T-helper 2 cell treated with Interferon-gamma antibody and Interleukin-4, amounts not matched to agents 5 μg/mL and 100 μg/mL, for 36 hours (primary cell): ENCODE measurements around the gene DEPDC5.

Source experiments
- DNase-seq: peaks from one replicate; pipeline ENCODE4 v3.0.0; 2021; ENCODE audit warnings: low spot score
- H3K27ac Mint-ChIP-seq: one replicate; pipeline ENCODE4 v1.8.0; 2021; ENCODE audit warnings: mild to moderate bottlenecking, mixed read lengths
- H3K27me3 Mint-ChIP-seq: one replicate; pipeline ENCODE4 v1.8.0; 2021; ENCODE audit warnings: low read depth, mixed read lengths
- H3K36me3 Mint-ChIP-seq: one replicate; pipeline ENCODE4 v1.8.0; 2021; ENCODE audit warnings: low read depth, mixed read lengths
- H3K4me1 Mint-ChIP-seq: one replicate; pipeline ENCODE4 v1.8.0; 2021; ENCODE audit warnings: low read depth, mixed read lengths
- H3K4me3 Mint-ChIP-seq: one replicate; pipeline ENCODE4 v1.8.0; 2022; ENCODE audit warnings: mild to moderate bottlenecking, moderate library complexity, mixed read lengths
- H3K9me3 Mint-ChIP-seq: one replicate; pipeline ENCODE4 v1.8.0; 2021; ENCODE audit warnings: mixed read lengths

The DEPDC5 gene

DNA sequence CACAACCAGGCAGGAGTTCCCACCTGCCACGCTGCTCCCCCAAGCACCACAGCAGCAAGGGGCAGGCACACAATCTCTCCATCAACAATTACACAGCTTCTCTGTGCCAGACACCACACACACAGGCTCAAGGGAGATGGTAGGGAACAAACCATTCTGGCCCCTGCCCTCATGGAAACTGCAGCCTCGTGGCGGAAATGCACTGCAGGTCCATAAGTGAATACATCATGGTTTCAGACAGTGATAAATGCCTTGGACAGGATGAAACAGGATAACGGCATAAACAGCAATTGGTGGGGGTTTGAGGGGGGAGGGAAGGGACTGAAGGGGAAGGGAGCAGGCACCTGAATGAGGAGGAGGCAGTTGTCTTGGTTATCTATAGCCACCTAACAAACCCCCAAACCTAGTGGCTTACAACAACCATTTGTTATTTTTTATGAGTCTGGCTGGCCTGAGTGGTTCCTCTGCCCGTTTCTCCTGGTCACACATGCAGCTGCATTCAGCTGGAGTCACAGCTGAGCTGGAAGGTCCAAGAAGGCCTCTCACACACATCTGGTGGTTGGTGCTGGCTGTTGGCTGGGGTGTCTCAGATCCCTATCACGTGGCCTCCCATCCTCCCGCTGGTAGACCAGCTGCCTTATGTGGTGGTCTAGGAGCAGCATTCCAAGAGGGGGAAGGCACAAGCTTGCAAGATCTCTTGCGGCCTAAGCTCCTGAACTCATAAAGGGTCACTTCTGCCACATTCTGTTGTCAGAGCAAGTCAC, 175.5 kb downstream of the DEPDC5 start:
- no peak for DNase-seq
- Mint-ChIP-seq H3K36me3 (no peaks in the 10 kb centered on the region), H3K4me3 (no peak overlapping the region), H3K27ac (no peak overlapping the region), H3K27me3 (peaks cover 15% of the 10 kb centered on the region), H3K4me1 (no peaks in the 10 kb centered on the region), H3K9me3 (no peaks in the 10 kb centered on the region)

- peaks cover 9% of the 10 kb centered on the region for H3K27me3 Mint-ChIP-seq
- no peak for DNase-seq
- no peak overlapping the region for H3K4me3 Mint-ChIP-seq
- H3K36me3 Mint-ChIP-seq: no peaks in the 10 kb centered on the region
- no peaks in the 10 kb centered on the region for H3K9me3 Mint-ChIP-seq
- no peak overlapping the region for H3K27ac Mint-ChIP-seq
- H3K4me1 Mint-ChIP-seq: no peaks in the 10 kb centered on the region
Observed at GRCh38 chr22:31932863-31933262, 179.0 kb downstream of the DEPDC5 start.

- Mint-ChIP-seq H3K27ac (no peak overlapping the region), H3K27me3 (peaks cover 9% of the 10 kb centered on the region), H3K9me3 (no peaks in the 10 kb centered on the region), H3K4me3 (no peak overlapping the region), H3K36me3 (no peaks in the 10 kb centered on the region), H3K4me1 (no peaks in the 10 kb centered on the region)
- DNase-seq: no peak
Observed at GRCh38 chr22:31933406-31933805, 179.6 kb downstream of the DEPDC5 start.

GRCh38 chr22:31933816-31934482, 180.1 kb downstream of the DEPDC5 start:
- Mint-ChIP-seq H3K4me3 (no peak overlapping the region), H3K27me3 (peaks cover 9% of the 10 kb centered on the region), H3K36me3 (no peaks in the 10 kb centered on the region), H3K27ac (no peak overlapping the region), H3K9me3 (no peaks in the 10 kb centered on the region), H3K4me1 (no peaks in the 10 kb centered on the region)
- no peak for DNase-seq

GRCh38 chr22:31935961-31936635, 182.3 kb downstream of the DEPDC5 start:
- Mint-ChIP-seq H3K27ac (no peak overlapping the region), H3K4me1 (no peaks in the 10 kb centered on the region)

DNA sequence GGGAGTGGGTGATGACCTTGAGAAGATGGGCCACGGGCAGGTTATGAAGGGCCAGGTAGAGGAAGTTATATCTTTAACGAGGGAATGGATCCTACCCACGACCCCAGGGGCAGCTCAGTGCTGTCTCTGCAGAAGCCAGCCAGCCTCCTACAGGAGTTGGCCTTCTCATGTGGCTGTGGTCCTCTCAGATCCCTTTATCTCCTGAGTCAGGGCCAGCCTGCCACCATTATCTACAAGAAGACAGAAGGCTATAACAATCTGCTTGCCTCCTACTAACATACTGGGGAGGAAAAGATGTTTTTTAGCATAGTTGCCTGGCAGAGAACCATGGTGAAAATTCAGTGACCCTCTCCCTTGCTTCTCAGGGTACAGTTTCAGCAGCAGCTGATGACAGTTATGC, 183.5 kb downstream of the DEPDC5 start:
- Mint-ChIP-seq H3K36me3 (no peaks in the 10 kb centered on the region), H3K27ac (no peak overlapping the region)

More at GRCh38 chr22:31935961-31936635, 182.3 kb downstream of the DEPDC5 start:
- Mint-ChIP-seq H3K27me3 (peaks cover 6% of the 10 kb centered on the region), H3K36me3 (no peaks in the 10 kb centered on the region), H3K4me3 (no peak overlapping the region), H3K9me3 (no peaks in the 10 kb centered on the region)
- no peak for DNase-seq

DNA sequence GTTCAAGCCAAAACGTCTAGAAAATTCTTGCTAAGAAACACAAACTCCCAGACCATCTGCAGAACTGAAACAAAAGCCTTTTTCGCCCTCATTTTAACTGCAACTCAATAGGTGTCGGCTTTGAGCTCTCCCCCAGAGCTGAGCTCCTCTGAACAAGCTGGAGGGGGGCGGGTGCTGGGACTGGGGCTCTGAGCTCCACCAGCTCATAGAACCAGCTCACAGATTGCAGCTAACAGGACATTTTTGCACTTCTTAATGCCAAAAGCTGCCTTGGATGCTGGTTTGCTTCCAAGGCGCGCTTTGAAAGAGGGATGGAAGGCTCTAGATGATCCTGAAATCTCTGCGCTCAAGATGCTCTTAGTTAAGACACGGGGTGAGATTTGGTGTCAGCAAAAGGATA, 184.5 kb downstream of the DEPDC5 start:
- H3K36me3 Mint-ChIP-seq: no peaks in the 10 kb centered on the region

More for the DNA sequence above, 183.5 kb downstream of the DEPDC5 start:
- Mint-ChIP-seq H3K4me3 (no peak overlapping the region), H3K9me3 (no peaks in the 10 kb centered on the region), H3K27me3 (peaks cover 3% of the 10 kb centered on the region), H3K4me1 (no peaks in the 10 kb centered on the region)
- DNase-seq: no peak

GRCh38 chr22:31940506-31940905, 186.7 kb downstream of the DEPDC5 start:
- DNase-seq: no peak
- Mint-ChIP-seq H3K9me3 (no peaks in the 10 kb centered on the region), H3K27ac (no peak overlapping the region), H3K36me3 (no peaks in the 10 kb centered on the region), H3K27me3 (peaks cover 3% of the 10 kb centered on the region), H3K4me1 (peaks cover 4% of the 10 kb centered on the region), H3K4me3 (no peak overlapping the region)

More for the DNA sequence above, 184.5 kb downstream of the DEPDC5 start:
- Mint-ChIP-seq H3K9me3 (no peaks in the 10 kb centered on the region), H3K4me1 (peaks cover 2% of the 10 kb centered on the region), H3K27ac (no peak overlapping the region), H3K4me3 (no peak overlapping the region), H3K27me3 (peaks cover 3% of the 10 kb centered on the region)
- no peak for DNase-seq

DNA sequence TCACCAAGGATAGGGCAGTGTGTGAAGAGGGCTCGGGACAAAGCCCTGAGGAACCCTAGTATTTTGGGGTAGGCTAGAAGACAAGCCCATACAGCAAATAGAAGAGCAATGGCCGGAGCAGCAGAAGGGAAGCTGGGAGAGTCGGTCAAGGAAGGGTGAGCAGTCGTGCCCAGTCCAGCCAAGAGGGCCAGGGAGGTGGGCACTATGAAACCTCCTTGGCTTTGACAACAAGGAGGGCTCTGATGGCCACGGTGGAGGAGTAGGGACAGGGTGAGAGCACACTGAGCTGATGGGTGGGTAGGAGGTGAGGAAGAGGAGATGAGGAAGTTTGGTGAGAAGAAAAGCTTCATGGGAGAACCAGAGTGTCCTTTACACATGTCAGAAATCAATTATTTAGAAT, 188.3 kb downstream of the DEPDC5 start:
- Mint-ChIP-seq H3K4me3 (no peak overlapping the region), H3K27ac (peak overlapping the region; percentile 24), H3K27me3 (peaks cover under 1% of the 10 kb centered on the region), H3K4me1 (peaks cover 6% of the 10 kb centered on the region), H3K9me3 (no peaks in the 10 kb centered on the region), H3K36me3 (peaks cover 1% of the 10 kb centered on the region)
- no peak for DNase-seq

DNA sequence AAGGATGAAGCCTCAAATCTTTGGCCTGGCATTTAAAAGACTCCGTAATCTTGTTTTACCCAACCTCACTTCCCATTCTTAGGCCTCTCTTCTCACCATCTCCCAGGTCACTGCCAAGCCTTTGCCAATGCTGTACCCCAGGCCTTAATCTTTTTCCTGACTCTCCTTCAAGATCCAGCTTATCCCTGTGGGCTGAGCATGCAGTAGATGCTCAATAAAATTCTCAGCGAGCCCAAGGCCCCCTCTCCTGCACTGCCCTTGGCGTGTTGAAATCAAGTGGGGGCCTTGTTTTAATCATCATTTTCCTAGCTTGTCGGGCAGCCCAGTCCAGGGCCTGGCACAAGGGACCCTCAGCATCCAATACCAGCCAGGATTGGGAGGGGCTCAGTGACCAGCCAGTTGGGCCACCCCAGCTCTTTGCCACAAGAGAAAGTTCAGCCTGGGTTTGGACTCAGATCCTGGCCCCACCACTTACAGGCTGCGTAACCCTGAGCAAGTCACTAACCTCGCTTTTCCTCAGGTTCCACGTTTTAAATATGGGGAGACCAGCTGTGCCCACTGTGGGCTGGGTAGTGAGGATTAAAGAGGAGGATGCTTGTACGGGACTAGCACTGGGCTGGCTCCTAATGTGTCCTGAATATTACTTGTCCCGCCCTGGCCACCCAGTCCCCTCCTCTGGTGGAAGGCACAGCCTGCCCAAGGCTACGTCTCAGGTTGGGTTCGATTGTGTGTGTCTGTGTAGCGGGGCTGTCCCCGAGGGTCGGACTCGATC, 189.6 kb downstream of the DEPDC5 start:
- Mint-ChIP-seq H3K36me3 (peaks cover 12% of the 10 kb centered on the region), H3K4me1 (peaks cover 12% of the 10 kb centered on the region), H3K27ac (peak overlapping the region; percentile 82), H3K4me3 (peak overlapping the region; percentile 94), H3K27me3 (no peaks in the 10 kb centered on the region), H3K9me3 (no peaks in the 10 kb centered on the region)
- no peak for DNase-seq

DNA sequence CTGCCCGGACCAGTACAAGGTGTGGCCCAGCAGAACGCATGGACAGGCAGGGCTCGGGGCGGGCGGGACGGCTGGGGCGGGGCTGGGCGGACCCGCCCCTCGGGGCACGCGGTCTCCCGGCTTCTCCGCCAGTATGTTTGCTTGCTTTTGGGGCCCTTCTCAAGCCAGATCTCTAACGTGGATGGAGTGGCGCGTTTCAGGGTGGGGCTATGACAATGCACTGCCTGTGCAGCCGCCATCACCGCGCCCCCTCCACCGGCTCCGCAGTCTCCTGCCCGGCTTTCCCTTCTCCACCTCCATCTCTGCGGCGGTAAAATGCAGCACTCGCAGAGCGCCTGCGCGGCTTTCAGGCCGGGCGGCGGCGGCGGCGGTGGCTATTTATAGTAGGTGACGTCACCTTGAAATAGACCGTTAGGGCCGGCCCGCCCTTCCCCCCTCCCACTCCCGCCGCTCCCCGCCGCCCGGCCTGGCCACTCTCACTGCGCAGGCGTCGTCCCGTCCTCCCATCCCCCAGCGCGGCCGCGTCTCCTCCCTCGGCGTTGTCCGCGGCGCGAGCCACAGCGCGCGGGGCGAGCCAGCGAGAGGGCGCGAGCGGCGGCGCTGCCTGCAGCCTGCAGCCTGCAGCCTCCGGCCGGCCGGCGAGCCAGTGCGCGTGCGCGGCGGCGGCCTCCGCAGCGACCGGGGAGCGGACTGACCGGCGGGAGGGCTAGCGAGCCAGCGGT, 190.3 kb downstream of the DEPDC5 start, which contains the start of gene YWHAH:
TSS of gene YWHAH (plus strand) at position 558 of the 722 bp plus-strand sequence. CDS start 199 bp downstream, outside the sequence.
- Mint-ChIP-seq H3K27ac (peak within 1 kb of the TSS; percentile 97), H3K4me3 (peak within 1 kb of the TSS; percentile 94), H3K36me3 (peaks cover 15% of the 10 kb centered on the region), H3K4me1 (peaks cover 12% of the 10 kb centered on the region), H3K9me3 (no peaks in the 10 kb centered on the region), H3K27me3 (no peaks in the 10 kb centered on the region)
- DNase-seq: peak; percentile 90

DNA sequence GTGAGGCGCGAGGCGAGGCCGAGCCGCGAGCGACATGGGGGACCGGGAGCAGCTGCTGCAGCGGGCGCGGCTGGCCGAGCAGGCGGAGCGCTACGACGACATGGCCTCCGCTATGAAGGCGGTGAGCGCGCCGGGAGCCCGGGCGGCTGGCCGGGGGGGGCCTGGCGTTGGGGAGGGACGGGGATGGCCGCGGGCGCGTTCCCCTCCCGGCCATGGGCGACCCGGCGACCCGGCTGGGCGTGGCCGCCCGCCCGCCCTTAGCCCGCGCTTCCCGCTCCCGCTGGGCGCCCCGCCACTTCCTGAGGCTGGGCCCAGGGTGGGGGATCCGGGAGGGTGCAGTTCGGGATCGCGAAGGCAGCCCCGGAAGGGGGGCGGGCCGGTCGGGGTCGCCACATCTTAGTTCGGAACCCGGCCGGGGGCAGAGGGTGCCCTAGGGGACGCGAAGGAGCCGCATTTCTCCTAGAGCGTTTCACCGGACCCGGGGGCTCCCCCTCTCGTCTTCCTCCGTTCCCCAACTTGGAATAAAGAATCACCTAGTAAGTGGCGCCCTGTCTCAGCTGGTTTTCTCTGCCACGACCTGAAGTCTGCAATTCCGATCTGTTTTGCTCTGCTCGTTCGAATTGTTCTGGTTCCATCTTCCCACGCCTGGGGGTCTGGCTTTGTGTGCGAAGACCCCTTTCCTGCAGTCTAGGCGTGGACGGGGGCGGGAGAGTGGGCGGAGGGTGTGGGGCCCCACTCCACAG, 191.1 kb downstream of the DEPDC5 start:
- DNase-seq: peak; percentile 39

More for the DNA sequence above, 191.1 kb downstream of the DEPDC5 start:
- Mint-ChIP-seq H3K36me3 (peaks cover 22% of the 10 kb centered on the region), H3K27ac (no peak overlapping the region), H3K9me3 (no peaks in the 10 kb centered on the region), H3K27me3 (no peaks in the 10 kb centered on the region), H3K4me3 (no peak overlapping the region), H3K4me1 (peaks cover 12% of the 10 kb centered on the region)
